Effector memory CD4-positive, alpha-beta T cell (primary cell): ENCODE results near the gene DAP.

Source experiments
- DNase-seq, 3 donors: peaks; one replicate each; pipeline ENCODE4 v3.0.0-alpha.2; 2020
- H3K27ac ChIP-seq: 2 replicates; pipeline ENCODE4 v1.7.0; 2013; ENCODE audit warnings: mild to moderate bottlenecking, low read length, moderate library complexity; ENCODE audit not compliant: insufficient read depth, poor library complexity, severe bottlenecking
- H3K27me3 ChIP-seq: replicated peaks from 2 replicates; pipeline ENCODE4 v1.7.0; 2013; ENCODE audit warnings: mild to moderate bottlenecking, low read length; ENCODE audit not compliant: insufficient read depth, control insufficient read depth, poor library complexity, severe bottlenecking
- H3K36me3 ChIP-seq: 2 replicates; pipeline ENCODE4 v1.7.0; 2013; ENCODE audit warnings: mild to moderate bottlenecking, low read length, moderate library complexity; ENCODE audit not compliant: control insufficient read depth, insufficient read depth
- H3K4me1 ChIP-seq: 2 replicates; pipeline ENCODE4 v1.7.0; 2013; ENCODE audit warnings: low read length, mild to moderate bottlenecking; ENCODE audit not compliant: control insufficient read depth, insufficient read depth, poor library complexity, severe bottlenecking
- H3K4me3 ChIP-seq: 2 replicates; pipeline ENCODE4 v1.7.0; 2013; ENCODE audit warnings: low read length, low read depth, mild to moderate bottlenecking; ENCODE audit not compliant: insufficient read depth, poor library complexity, severe bottlenecking
- H3K9me3 ChIP-seq: 2 replicates; pipeline ENCODE4 v1.7.0; 2013; ENCODE audit warnings: mild to moderate bottlenecking, low read length, moderate library complexity; ENCODE audit not compliant: control insufficient read depth
- total RNA-seq, 3 donors: gene quantifications; one replicate each; lab custom pipeline; 2026; lab: John Stamatoyannopoulos, UW

Gene DAP
- 26.7 to 29.6 (median 28.4) reads per million in 3 donors for total RNA-seq

DNA sequence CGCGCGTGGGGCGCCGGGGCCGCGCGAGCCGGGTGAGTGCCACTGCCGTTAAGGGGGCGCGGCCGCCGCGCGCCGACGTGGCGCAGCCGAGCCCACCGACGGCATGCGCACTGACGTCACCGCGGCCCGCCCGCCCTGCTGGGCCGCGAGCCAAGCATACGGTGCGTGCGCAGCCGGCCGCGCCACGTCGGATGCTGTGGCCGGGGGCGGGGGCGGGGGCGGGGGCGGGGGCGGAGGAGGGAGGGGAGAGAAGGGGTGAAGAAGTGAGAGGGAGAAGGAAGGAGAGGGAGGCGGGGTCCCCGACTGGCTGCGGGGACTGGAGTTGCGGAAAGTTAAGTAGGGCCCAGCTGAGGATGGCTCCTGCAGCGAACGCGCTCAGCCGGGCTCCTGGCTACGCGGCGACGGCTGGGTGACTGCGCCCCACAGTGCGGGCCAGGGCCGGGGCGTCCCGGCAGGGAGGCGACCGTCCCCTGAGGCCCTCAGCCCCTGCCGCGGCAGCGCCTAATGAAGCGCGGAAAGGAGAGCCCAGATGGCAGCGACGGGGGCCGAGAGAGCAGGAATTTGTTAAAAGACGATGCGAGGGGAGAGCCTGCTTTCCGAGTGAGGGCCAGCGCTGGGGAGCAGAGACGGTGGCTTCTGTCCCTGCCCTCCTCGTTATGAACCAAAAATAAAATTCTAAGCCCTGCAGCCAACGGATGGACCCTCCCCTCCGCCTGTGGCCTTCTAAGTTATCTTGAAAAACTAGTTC, at the start of gene DAP:
Gene DAP, minus strand, starts transcription at position 50 of the 748 bp plus-strand sequence. CDS start 166 bp downstream, outside the sequence.
- Histone ChIP-seq H3K4me1 (peaks cover 10% of the 10 kb centered on the region), H3K36me3 (no peaks in the 10 kb centered on the region), H3K9me3 (no peaks in the 10 kb centered on the region), H3K4me3 (peak within 1 kb of the TSS; percentile 75), H3K27ac (peak within 1 kb of the TSS; percentile 71), H3K27me3 (no peaks in the 10 kb centered on the region)
- peak; percentile 82 to 87 (median 86) for DNase-seq

DNA sequence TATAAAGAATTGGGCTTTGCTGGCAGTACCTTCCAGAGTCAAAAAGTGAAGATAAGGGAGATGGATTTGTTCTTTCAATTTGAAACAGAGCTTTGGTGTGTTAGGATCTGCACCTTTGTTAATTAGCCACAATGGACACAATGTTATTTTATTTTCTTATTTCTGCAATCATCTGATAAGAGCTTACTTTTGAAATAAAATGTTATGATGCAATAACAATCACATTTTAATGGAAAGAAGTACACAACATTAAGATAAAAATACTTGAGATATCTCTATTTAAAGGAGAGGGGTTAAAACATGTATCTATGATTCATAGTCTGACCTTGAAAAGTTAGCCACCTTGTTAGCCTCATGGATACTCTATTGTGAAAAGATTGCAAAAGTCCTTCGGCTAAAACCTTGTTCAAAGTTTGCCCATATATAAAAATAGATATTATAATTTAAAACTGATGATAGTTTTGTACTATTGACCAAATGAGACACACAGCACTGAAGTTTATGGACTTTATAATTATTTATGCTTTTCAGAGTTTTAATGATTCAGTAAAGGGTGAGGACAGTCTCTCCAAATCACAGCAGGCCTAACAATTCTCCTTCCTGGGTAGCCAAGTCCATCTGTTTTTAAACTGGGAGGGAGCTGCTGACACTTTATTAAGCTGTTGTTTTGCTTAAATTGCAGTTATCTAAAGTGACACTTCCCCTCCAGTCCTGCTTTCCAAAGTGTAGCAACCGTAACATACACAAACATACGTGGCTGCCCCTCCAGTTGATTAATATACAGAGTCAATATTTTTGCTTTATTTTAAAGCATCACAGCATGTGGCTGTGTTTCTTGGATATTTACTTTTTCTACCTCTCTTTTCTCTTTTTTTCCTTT, 47.6 kb upstream of the DAP start:
- Histone ChIP-seq H3K36me3 (no peaks in the 10 kb centered on the region), H3K27ac (no peak overlapping the region), H3K4me3 (no peak overlapping the region), H3K9me3 (no peaks in the 10 kb centered on the region), H3K4me1 (no peaks in the 10 kb centered on the region), H3K27me3 (no peaks in the 10 kb centered on the region)
- no peak for DNase-seq

- Histone ChIP-seq H3K9me3 (no peaks in the 10 kb centered on the region), H3K27me3 (no peaks in the 10 kb centered on the region), H3K4me3 (no peak overlapping the region), H3K27ac (no peak overlapping the region), H3K36me3 (no peaks in the 10 kb centered on the region), H3K4me1 (no peaks in the 10 kb centered on the region)
- DNase-seq, result no peak
These were observed 41.1 kb upstream of the DAP start for GRCh38 chr5:10801931-10802666.

DNA sequence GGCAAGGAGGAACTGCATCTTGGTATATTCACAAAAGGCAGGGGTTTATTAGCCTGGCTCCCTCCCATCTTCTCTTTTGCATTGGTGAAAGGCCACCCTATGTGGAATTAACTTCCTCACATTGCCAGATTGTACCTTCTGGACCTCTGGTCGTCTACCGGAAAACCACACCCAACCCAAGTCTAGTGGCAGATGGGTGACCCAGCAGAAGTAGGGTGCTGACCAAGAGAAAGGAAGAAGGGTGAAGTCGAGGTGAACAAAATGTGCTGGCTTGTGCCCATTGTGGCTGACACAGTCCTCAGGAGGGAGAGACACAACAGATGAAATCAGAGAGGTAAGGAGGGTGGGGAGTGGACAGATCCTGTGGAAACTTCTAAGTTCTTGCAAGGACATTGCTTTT, 39.8 kb upstream of the DAP start:
- H3K36me3 ChIP-seq, result no peaks in the 10 kb centered on the region
- no peaks in the 10 kb centered on the region for H3K27me3 ChIP-seq
- H3K4me1 ChIP-seq, result no peaks in the 10 kb centered on the region
- no peak overlapping the region for H3K27ac ChIP-seq
- H3K4me3 ChIP-seq, result no peak overlapping the region
- H3K9me3 ChIP-seq, result no peaks in the 10 kb centered on the region
- DNase-seq, result no peak

GRCh38 chr5:10797261-10797660, 36.2 kb upstream of the DAP start:
- Histone ChIP-seq H3K27me3 (no peaks in the 10 kb centered on the region), H3K4me3 (no peak overlapping the region), H3K36me3 (no peaks in the 10 kb centered on the region), H3K9me3 (no peaks in the 10 kb centered on the region), H3K27ac (no peak overlapping the region), H3K4me1 (no peaks in the 10 kb centered on the region)
- DNase-seq, result no peak

DNA sequence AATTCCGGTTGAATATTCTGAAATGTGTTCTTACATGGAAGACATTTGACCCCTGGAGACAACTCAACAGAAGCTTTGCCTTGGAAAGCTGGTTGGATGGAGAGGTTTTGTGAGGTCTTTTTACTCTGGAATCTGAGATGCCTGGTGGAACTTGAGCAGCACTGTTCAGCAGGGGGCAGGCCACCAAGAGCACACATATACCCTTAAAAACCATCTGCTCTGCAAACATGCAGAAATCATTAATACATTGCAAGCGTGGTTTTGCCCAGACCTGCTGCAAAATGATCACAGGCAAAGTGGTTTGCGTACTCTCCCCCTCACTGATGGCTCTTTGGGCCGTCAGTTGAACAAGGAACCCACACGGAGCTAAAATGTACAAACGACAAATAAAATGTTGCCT, 32.8 kb upstream of the DAP start:
- Histone ChIP-seq H3K4me1 (no peaks in the 10 kb centered on the region), H3K4me3 (no peak overlapping the region), H3K36me3 (no peaks in the 10 kb centered on the region), H3K27ac (no peak overlapping the region), H3K9me3 (no peaks in the 10 kb centered on the region), H3K27me3 (no peaks in the 10 kb centered on the region)
- DNase-seq, result no peak

- H3K27ac ChIP-seq, result no peak overlapping the region
- no peaks in the 10 kb centered on the region for H3K27me3 ChIP-seq
- H3K36me3 ChIP-seq, result no peaks in the 10 kb centered on the region
These were observed 31.3 kb upstream of the DAP start for GRCh38 chr5:10792336-10792735.

DNA sequence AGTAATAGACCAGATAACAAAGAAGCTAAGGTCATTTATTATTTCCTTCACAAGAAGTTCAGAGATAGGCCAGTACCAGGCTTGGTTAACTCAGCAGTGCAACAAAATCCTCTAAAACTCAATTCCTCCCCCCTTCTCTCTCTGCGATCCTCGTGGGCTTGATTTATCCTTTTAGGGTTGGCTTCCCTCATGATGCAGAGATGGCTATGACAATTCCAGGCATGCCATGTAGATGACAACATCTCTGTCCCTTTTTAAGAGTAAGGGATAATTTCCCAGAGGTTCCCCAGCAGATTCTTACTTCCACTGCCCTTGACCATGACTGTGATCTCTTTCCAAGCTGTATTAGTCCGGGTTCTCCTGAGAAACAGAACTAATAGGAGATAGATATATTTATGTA, 28.7 kb upstream of the DAP start:
- no peaks in the 10 kb centered on the region for H3K36me3 ChIP-seq
- DNase-seq, result no peak
- H3K27ac ChIP-seq, result no peak overlapping the region
- H3K27me3 ChIP-seq, result no peaks in the 10 kb centered on the region
- H3K4me3 ChIP-seq, result no peak overlapping the region
- H3K4me1 ChIP-seq, result no peaks in the 10 kb centered on the region
- no peaks in the 10 kb centered on the region for H3K9me3 ChIP-seq

More at GRCh38 chr5:10792336-10792735, 31.3 kb upstream of the DAP start:
- Histone ChIP-seq H3K9me3 (no peaks in the 10 kb centered on the region), H3K4me1 (no peaks in the 10 kb centered on the region), H3K4me3 (no peak overlapping the region)
- DNase-seq, result no peak

DNA sequence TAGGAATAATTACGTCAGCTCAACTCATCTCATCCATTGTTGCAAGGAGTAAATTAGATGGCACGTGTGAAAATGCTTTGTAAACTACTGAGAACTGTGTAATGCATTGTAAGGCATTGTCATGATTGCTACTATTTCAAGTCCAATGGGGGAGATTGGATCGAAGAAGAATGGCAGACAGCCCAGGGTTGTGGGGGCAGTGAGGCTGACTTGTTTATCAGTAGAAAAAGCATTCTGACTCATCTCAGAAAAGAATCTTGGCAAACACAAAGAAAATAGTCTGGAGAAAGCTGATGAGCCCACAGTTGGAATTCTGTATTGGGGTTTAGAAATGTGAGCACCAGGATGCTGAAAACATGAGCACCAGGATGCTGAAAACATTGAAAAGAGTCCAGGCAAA, 28.0 kb upstream of the DAP start:
- no peak for DNase-seq
- H3K4me1 ChIP-seq, result no peaks in the 10 kb centered on the region
- no peak overlapping the region for H3K27ac ChIP-seq
- H3K27me3 ChIP-seq, result no peaks in the 10 kb centered on the region
- H3K36me3 ChIP-seq, result no peaks in the 10 kb centered on the region
- H3K4me3 ChIP-seq, result no peak overlapping the region
- H3K9me3 ChIP-seq, result no peaks in the 10 kb centered on the region
